Choroid plexus epithelial cell (primary cell): ENCODE data around the gene SOCS2.
"Not testable (repeated sequence)": the region's sequence is repeated elsewhere in the genome, so short reads cannot be mapped to it uniquely, and the experiment has no call there.

ENCODE experiments used
- DNase-seq: peaks from one replicate; pipeline ENCODE4 v3.0.0-alpha.2; 2010; ENCODE audit warnings: low read depth
- H3K4me3 ChIP-seq: 2 replicates; pipeline ENCODE4 v1.5.1; 2011; ENCODE audit warnings: low read depth, mild to moderate bottlenecking, control low read depth, low read length, moderate library complexity
- CTCF ChIP-seq: conservative IDR thresholded peaks from 2 replicates; pipeline ENCODE4 v1.5.1; 2011; ENCODE audit warnings: low read depth, mild to moderate bottlenecking, control low read depth, inconsistent platforms, low read length, moderate library complexity

The SOCS2 gene

GRCh38 chr12:93622485-93622884 lies 50.0 kb downstream of the SOCS2 start:
- peak; percentile 52 for DNase-seq
- TF ChIP-seq CTCF, result no peak
- H3K4me3 ChIP-seq, result no peak overlapping the region

DNA sequence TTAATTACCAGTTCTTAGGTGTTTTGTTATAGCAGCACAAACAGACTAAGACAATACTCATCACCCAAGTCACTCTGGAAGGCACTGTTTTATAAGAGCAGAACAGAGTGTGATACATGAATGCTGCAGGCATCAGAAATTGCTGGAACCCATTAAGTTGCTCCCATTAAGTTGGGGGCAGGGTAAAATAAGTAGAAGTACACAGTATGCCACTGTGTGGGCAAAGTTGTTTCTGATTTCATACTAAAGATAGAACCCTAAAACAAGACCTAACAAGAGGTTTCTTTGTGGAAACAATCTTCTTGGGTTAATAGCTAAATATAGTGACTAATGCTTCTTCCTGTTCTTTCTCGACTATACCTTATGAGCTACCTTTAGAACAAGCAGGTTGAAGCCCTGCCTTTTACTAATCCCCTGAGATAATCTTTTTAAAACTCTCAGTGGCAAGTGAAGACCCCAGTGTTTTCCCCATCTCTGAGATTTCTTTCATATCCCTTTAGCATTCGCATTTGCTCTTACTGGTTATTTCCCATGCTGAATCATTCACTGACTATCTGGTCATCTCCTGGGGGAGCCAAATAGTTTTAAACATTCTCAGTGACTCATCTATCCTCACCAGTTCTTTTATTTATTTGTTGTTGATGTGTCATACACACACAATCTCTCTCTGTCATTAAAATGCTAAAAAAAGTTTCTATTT lies 52.3 kb downstream of the SOCS2 start:
- TF ChIP-seq CTCF, result no peak
- H3K4me3 ChIP-seq, result no peak overlapping the region
- peak; percentile 96 for DNase-seq

DNA sequence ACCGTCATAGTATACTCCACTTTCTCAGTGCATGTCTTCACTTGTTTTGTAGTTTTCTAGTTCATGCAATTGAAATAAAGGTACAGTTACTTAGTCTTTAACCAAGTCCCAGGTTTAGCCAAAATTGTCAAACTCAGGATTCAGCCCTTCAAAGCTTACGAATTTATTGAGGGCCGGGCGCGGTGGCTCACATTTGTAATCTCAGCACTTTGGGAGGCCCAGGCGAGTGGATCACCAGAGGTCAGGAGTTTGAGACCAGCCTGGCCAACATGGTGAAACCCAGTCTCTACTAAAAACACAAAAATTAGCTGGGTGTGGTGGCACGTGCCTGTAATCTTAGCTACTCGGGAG lies 52.8 kb downstream of the SOCS2 start:
- DNase-seq, H3K4me3 ChIP-seq: not testable (repeated sequence)

GRCh38 chr12:93626160-93626559 lies 53.7 kb downstream of the SOCS2 start:
- DNase-seq, result peak; percentile 85
- no peak for TF ChIP-seq CTCF
- no peak overlapping the region for H3K4me3 ChIP-seq
